ENCODE measurements around the gene TEX48. TPM values are rescaled to one million over a fixed set of nuclear protein-coding genes. Genes with fewer than 3 reads are reported as not detected.

The TEX48 gene
- total RNA-seq, 2 donors from 2014 or later: not detected

DNA sequence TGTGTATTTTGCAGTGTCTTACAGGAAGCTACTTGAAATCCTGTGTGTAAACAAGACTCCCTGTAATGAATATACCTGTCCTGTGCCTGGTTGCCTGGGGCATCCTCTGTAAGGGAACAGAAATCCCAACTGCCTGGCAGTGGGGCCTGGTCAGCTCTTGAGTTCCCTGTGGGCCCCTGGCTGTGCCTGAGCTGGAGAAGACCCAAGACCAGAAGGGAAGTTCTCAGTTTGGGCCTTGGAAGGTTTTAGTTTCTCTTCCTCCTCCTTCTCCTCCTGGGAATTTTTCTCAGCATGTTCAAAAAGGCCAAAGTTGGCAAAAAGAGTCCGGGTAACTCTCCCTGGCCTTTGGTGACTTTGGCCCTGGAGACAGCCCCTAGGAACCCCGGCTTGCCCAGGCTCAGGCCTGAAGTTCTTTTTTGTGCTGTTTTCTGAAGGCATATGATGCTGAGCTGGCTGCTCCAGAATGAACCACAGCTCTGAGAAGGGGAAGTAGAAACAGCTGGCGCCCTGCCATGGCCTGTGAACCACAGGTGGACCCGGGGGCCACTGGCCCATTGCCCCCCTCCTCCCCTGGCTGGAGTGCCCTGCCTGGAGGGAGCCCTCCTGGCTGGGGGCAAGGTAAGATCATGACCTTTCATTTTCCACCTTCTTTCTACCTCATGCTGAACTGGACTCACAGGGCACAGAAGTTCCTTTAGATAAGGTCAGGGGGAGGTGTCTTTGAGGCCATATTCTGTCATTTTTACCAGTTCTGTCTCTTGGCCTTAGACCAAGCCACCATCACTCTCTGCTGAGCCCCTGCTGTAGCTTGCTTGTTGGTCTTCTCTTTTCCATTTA, 65.1 kb downstream of the TEX48 start:
- Histone ChIP-seq H3K9ac (ENCODE audit: low read depth in 2 of 2, low read length in 2 of 2) (peak overlapping the region in 1 of 2 donors; percentile 5), H3K4me1 (no peaks in the 10 kb centered on the region), H3K4me3 (no peak overlapping the region), H3K27me3 (no peaks in the 10 kb centered on the region), H3K36me3 (no peaks in the 10 kb centered on the region), H3K27ac (peak overlapping the region; percentile 35), H3K9me3 (no peaks in the 10 kb centered on the region)
- TF ChIP-seq, protein P1, sequence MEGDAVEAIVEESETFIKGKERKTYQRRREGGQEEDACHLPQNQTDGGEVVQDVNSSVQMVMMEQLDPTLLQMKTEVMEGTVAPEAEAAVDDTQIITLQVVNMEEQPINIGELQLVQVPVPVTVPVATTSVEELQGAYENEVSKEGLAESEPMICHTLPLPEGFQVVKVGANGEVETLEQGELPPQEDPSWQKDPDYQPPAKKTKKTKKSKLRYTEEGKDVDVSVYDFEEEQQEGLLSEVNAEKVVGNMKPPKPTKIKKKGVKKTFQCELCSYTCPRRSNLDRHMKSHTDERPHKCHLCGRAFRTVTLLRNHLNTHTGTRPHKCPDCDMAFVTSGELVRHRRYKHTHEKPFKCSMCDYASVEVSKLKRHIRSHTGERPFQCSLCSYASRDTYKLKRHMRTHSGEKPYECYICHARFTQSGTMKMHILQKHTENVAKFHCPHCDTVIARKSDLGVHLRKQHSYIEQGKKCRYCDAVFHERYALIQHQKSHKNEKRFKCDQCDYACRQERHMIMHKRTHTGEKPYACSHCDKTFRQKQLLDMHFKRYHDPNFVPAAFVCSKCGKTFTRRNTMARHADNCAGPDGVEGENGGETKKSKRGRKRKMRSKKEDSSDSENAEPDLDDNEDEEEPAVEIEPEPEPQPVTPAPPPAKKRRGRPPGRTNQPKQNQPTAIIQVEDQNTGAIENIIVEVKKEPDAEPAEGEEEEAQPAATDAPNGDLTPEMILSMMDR (IDR thresholded peaks at IDR 0.05): no peak
- intact Hi-C loops (cut with DNase I): no loop called here
- peak; percentile 60 for DNase-seq

Other genes with a start within 250 kb of the TEX48 start
- 1 to 10 TPM; 3.3 to 3.6 TPM for gene WHRN, start 176.7 kb downstream of the TEX48 start, total RNA-seq
- 10 to 100 TPM; 59.4 to 74.4 TPM for gene ATP6V1G1, start 94.4 kb downstream of the TEX48 start, total RNA-seq
- gene TMEM268, start 70.9 kb downstream of the TEX48 start, total RNA-seq: 1 to 10 TPM; 7.4 to 8.0 TPM
- gene TEX53, start 24.4 kb downstream of the TEX48 start, total RNA-seq: not detected
- gene TNFSF15, start 123.8 kb upstream of the TEX48 start, total RNA-seq: 1 to 10 TPM in 1 of 2 donors, under 1 TPM in 1; 0.84 to 2.9 TPM
- under 1 TPM; 0.88 to 0.91 TPM for gene TNFSF8, start 248.4 kb upstream of the TEX48 start, total RNA-seq

All from colonic mucosa (tissue), 4 donors.